SK-N-SH (cell line): ENCODE data around the gene RAB17.

Experiments used
- CTCF ChIP-seq: fragments of 200-600 bp; sonication (generic); IDR thresholded peaks from 2 replicates; pipeline ENCODE4 v1.6.1; 2017; ENCODE audit warnings: antibody characterized with exemption, mild to moderate bottlenecking, moderate library complexity
- EP300 ChIP-seq, 2 experiments: IDR thresholded peaks; 2 replicates each; pipeline versions ENCODE4 v1.4.0 to v1.6.1; 2012; ENCODE audit warnings: borderline replicate concordance in 1 of 2, low read depth in 1 of 2, low read length in 1 of 2
- EZH2phosphoT487 ChIP-seq: fragments of 200-600 bp; sonication (generic); IDR thresholded peaks from 2 replicates; pipeline ENCODE4 v1.6.1; 2017; ENCODE audit warnings: low read depth, mixed run types, mild to moderate bottlenecking, antibody characterized with exemption, moderate library complexity, borderline replicate concordance
- FOXJ3 ChIP-seq: sonication (generic); formaldehyde crosslinking; IDR thresholded peaks from 2 replicates; pipeline ENCODE4 v1.5.1; 2020; ENCODE audit warnings: mild to moderate bottlenecking, missing genetic modification reagents
- IRF3 ChIP-seq: fragments of 150-350 bp; IDR thresholded peaks from 2 replicates; pipeline ENCODE4 v1.6.1; 2016; ENCODE audit warnings: mild to moderate bottlenecking, low read depth, low read length
- MAX ChIP-seq: IDR thresholded peaks from 2 replicates; pipeline ENCODE4 v1.4.0; 2012; ENCODE audit warnings: low read depth
- POLR2AphosphoS5 ChIP-seq: IDR thresholded peaks from 2 replicates; pipeline ENCODE4 v1.6.1; 2012; ENCODE audit warnings: low read depth, low read length
- REST ChIP-seq: IDR thresholded peaks from 2 replicates; pipeline ENCODE4 v1.6.1; 2012; ENCODE audit warnings: mild to moderate bottlenecking, low read depth, low read length, moderate library complexity
- TAF1 ChIP-seq: IDR thresholded peaks from 2 replicates; pipeline ENCODE4 v1.6.1; 2012; ENCODE audit warnings: low read depth, mild to moderate bottlenecking, low read length, moderate library complexity, borderline replicate concordance

GRCh38 chr2:237629188-237629534, 38.6 kb upstream of the RAB17 start:
- TF ChIP-seq CTCF (no peak), TAF1 (no peak), FOXJ3 (no peak), POLR2AphosphoS5 (no peak), EZH2phosphoT487 (no peak), REST (no peak), MAX (no peak), IRF3 (no peak), EP300 (IDR thresholded peaks at IDR 0.05; ENCODE audit: borderline replicate concordance in 1 of 2, low read depth in 1 of 2, low read length in 1 of 2) (no peak)
